ENCODE results near the gene PAN2.

- TF ChIP-seq POLR2A (IDR thresholded peaks at IDR 0.05; ENCODE audit: low read depth, low read length) = no peak
- TF ChIP-seq, protein P1, sequence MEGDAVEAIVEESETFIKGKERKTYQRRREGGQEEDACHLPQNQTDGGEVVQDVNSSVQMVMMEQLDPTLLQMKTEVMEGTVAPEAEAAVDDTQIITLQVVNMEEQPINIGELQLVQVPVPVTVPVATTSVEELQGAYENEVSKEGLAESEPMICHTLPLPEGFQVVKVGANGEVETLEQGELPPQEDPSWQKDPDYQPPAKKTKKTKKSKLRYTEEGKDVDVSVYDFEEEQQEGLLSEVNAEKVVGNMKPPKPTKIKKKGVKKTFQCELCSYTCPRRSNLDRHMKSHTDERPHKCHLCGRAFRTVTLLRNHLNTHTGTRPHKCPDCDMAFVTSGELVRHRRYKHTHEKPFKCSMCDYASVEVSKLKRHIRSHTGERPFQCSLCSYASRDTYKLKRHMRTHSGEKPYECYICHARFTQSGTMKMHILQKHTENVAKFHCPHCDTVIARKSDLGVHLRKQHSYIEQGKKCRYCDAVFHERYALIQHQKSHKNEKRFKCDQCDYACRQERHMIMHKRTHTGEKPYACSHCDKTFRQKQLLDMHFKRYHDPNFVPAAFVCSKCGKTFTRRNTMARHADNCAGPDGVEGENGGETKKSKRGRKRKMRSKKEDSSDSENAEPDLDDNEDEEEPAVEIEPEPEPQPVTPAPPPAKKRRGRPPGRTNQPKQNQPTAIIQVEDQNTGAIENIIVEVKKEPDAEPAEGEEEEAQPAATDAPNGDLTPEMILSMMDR (IDR thresholded peaks at IDR 0.05; ENCODE audit: extremely low read depth in 1 of 2, insufficient read depth in 1 of 2, low read depth in 1 of 2, low read length in 2 of 2) = no peak
- TF ChIP-seq MYC (IDR thresholded peaks at IDR 0.05; ENCODE audit: low read depth, low read length) = no peak
- no peak for TF ChIP-seq EZH2 (IDR thresholded peaks at IDR 0.05; ENCODE audit: borderline replicate concordance, low read depth, low read length, severe bottlenecking)
- no peak for TF ChIP-seq POLR2AphosphoS5 (IDR thresholded peaks at IDR 0.05; ENCODE audit: insufficient read depth, low read depth, low read length)
- TF ChIP-seq FOS (IDR thresholded peaks at IDR 0.05; ENCODE audit: borderline replicate concordance, insufficient read depth, low read length) = no peak
- no peak for TF ChIP-seq JUN (IDR thresholded peaks at IDR 0.05; ENCODE audit: borderline replicate concordance, insufficient read depth, insufficient read length, low read depth)
- TF ChIP-seq, protein P2, sequence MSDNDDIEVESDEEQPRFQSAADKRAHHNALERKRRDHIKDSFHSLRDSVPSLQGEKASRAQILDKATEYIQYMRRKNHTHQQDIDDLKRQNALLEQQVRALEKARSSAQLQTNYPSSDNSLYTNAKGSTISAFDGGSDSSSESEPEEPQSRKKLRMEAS (IDR thresholded peaks at IDR 0.05; ENCODE audit: insufficient read depth, insufficient read length) = no peak
- no peak for TF ChIP-seq GATA2 (IDR thresholded peaks at IDR 0.05; ENCODE audit: insufficient read depth, insufficient read length, low read depth, low read length)
Observed at GRCh38 chr12:56324206-56324605, 9.6 kb downstream of the PAN2 start.
